Endodermal cell (in vitro differentiated cells): ENCODE measurements around the gene RNF225. TPM values are rescaled to one million over a fixed set of nuclear protein-coding genes. Genes with fewer than 3 reads are reported as not detected.
"Not testable (repeated sequence)": the region's sequence is repeated elsewhere in the genome, so short reads cannot be mapped to it uniquely, and the experiment has no call there.

Experiments used
- DNase-seq: peaks from one replicate; pipeline ENCODE4 v3.0.0-alpha.2; 2017
- H3K27ac ChIP-seq: 2 replicates; pipeline ENCODE4 v1.5.1; 2013; ENCODE audit warnings: mild to moderate bottlenecking, low read depth, low read length, moderate library complexity
- H3K27me3 ChIP-seq: 2 replicates; pipeline ENCODE4 v1.6.1; 2013; ENCODE audit warnings: mild to moderate bottlenecking, low read length, moderate library complexity; ENCODE audit not compliant: insufficient read depth, control insufficient read depth, poor library complexity, severe bottlenecking
- H3K36me3 ChIP-seq: 2 replicates; pipeline ENCODE4 v1.7.0; 2013; ENCODE audit warnings: mild to moderate bottlenecking, low read length, moderate library complexity; ENCODE audit not compliant: control insufficient read depth, insufficient read depth
- H3K4me1 ChIP-seq: one replicate; pipeline ENCODE4 v1.7.0; 2013; ENCODE audit warnings: low read length; ENCODE audit not compliant: control insufficient read depth, insufficient read depth
- H3K4me3 ChIP-seq: 2 replicates; pipeline ENCODE4 v1.5.1; 2013; ENCODE audit warnings: mild to moderate bottlenecking, low read length, moderate library complexity
- H3K9ac ChIP-seq: 2 replicates; pipeline ENCODE4 v1.6.1; 2013; ENCODE audit warnings: mild to moderate bottlenecking, low read length, moderate library complexity; ENCODE audit not compliant: poor library complexity, severe bottlenecking; ENCODE audit errors: extremely low read depth
- H3K9me3 ChIP-seq: 2 replicates; pipeline ENCODE4 v1.6.1; 2013; ENCODE audit warnings: mild to moderate bottlenecking, low read length, moderate library complexity; ENCODE audit not compliant: control insufficient read depth
- H3K27ac Mint-ChIP-seq: 2 replicates; pipeline ENCODE4 v1.8.0; 2020; ENCODE audit warnings: mixed read lengths
- H3K27me3 Mint-ChIP-seq: 2 replicates; pipeline ENCODE4 v1.8.0; 2021; ENCODE audit warnings: mild to moderate bottlenecking, mixed read lengths; ENCODE audit not compliant: insufficient read depth
- H3K36me3 Mint-ChIP-seq: 2 replicates; pipeline ENCODE4 v1.8.0; 2020; ENCODE audit warnings: low read depth, mixed read lengths
- H3K4me1 Mint-ChIP-seq: 2 replicates; pipeline ENCODE4 v1.8.0; 2020; ENCODE audit warnings: mixed read lengths
- H3K4me3 Mint-ChIP-seq: 2 replicates; pipeline ENCODE4 v1.8.0; 2020; ENCODE audit warnings: mild to moderate bottlenecking, moderate library complexity, mixed read lengths
- H3K9me3 Mint-ChIP-seq: 2 replicates; pipeline ENCODE4 v1.8.0; 2020; ENCODE audit warnings: mild to moderate bottlenecking, mixed read lengths
- CTCF ChIP-seq: fragments of 200-600 bp; sonication (generic); conservative IDR thresholded peaks from 2 replicates; pipeline ENCODE4 v1.5.0; 2021; ENCODE audit warnings: antibody characterized with exemption, mild to moderate bottlenecking
- WGBS, 2 experiments: methylation state at CpG; one replicate each; pipeline versions ENCODE4 v1.1.5 to v1.1.7; 2013; ENCODE audit warnings: missing lambda C conversion rate in 2 of 2, mixed read lengths in 1 of 2; ENCODE audit not compliant: insufficient coverage in 1 of 2, insufficient read length in 1 of 2; 5-methylcytosine and 5-hydroxymethylcytosine counted together
- long read RNA-seq, 4 experiments: library from polyadenylated mRNA in 2 of 4; library from RNA in 1 of 4; library from capped mRNA in 1 of 4; stranded (forward) in 3 of 4; unstranded in 1 of 4; transcript quantifications; one replicate each; pipeline ENCODE4 v2.0.0, GENCODE V29; 2020 to 2021; ENCODE audit warnings: inconsistent platforms in 1 of 4
- polyA plus RNA-seq, 2 experiments: library from polyadenylated mRNA; stranded (reverse); fragments of 50-300 nt; gene quantifications; one replicate each; pipeline ENCODE4 v1.2.3, GENCODE V29; 2013
- total RNA-seq, 2 donors: library from RNA; stranded (reverse); fragmentation: NEBNext Ultra II Directional in 1 of 2; extraction: Animal tissue kit (Norgen Biotek cat#: 25700) in 1 of 2; gene quantifications; 2 replicates in 1 of 2; 3 replicates in 1 of 2; pipeline ENCODE4 v1.2.1, GENCODE V29; 2021

The RNF225 gene
- under 1 TPM; 0.82 to 0.92 TPM for total RNA-seq
- not detected for polyA plus RNA-seq (2013, experiment 1 of 2)
- not detected for polyA plus RNA-seq (2013, experiment 2 of 2)
- long read RNA-seq, experiment 1, result 0 reads
- long read RNA-seq, experiment 2, result 0 reads
- long read RNA-seq, experiment 3, result 0 reads
- long read RNA-seq, experiment 4, result 0 reads

GRCh38 chr19:58395220-58395978 is at the start of gene RNF225:
Gene RNF225 (plus strand): TSS chr19:58395656. CDS start chr19:58396090, 434 bp downstream.
- H3K4me3 ChIP-seq, result no peak within 1 kb of the TSS
- H3K9ac ChIP-seq, result no peak within 1 kb of the TSS
- peaks cover 46% of the 10 kb centered on the region for H3K36me3 ChIP-seq
- Mint-ChIP-seq H3K9me3 (no peaks in the 10 kb centered on the region), H3K4me3 (peak within 1 kb of the TSS; percentile 40), H3K4me1 (peaks cover 8% of the 10 kb centered on the region), H3K36me3 (peaks cover 36% of the 10 kb centered on the region), H3K27ac (no peak within 1 kb of the TSS), H3K27me3 (peaks cover 52% of the 10 kb centered on the region)
- no peaks in the 10 kb centered on the region for H3K27me3 ChIP-seq
- 70% methylated on average over 18 to 21 of the region's 21 CpGs for WGBS, 2 experiments
- H3K27ac ChIP-seq, result no peak within 1 kb of the TSS
- TF ChIP-seq CTCF, result no peak
- H3K9me3 ChIP-seq, result no peaks in the 10 kb centered on the region
- H3K4me1 ChIP-seq, result peaks cover 6% of the 10 kb centered on the region
- DNase-seq, result peak; percentile 87

GRCh38 chr19:58346961-58347929 is 48.2 kb upstream of the RNF225 start:
- Histone ChIP-seq H3K4me1 (no peaks in the 10 kb centered on the region), H3K9ac (peak overlapping the region; percentile 38), H3K9me3 (no peaks in the 10 kb centered on the region), H3K27ac (no peak overlapping the region), H3K27me3 (peaks cover 9% of the 10 kb centered on the region), H3K4me3 (peak overlapping the region; percentile 81), H3K36me3 (no peaks in the 10 kb centered on the region)
- Mint-ChIP-seq H3K4me1 (no peaks in the 10 kb centered on the region), H3K36me3 (no peaks in the 10 kb centered on the region), H3K9me3 (no peaks in the 10 kb centered on the region), H3K27ac (no peak overlapping the region), H3K27me3 (peaks cover 63% of the 10 kb centered on the region), H3K4me3 (peak overlapping the region; percentile 76)
- WGBS, 2 experiments, result 2% methylated on average over 16 to 82 of the region's 82 CpGs
- peak; percentile 94 for DNase-seq
- TF ChIP-seq CTCF, result no peak

- WGBS, 2 experiments, result 10 to 19% methylated on average over 10 to 12 of the region's 12 CpGs
- H3K4me1 Mint-ChIP-seq, H3K9me3 ChIP-seq, H3K27ac ChIP-seq, H3K27me3 ChIP-seq, H3K36me3 ChIP-seq, H3K4me1 ChIP-seq, H3K36me3 Mint-ChIP-seq, H3K9ac ChIP-seq, H3K9me3 Mint-ChIP-seq, H3K27ac Mint-ChIP-seq: not testable (repeated sequence)
- peak overlapping the region; percentile 76 for H3K4me3 Mint-ChIP-seq
- peak; percentile 46 for DNase-seq
- peak overlapping the region; percentile 81 for H3K4me3 ChIP-seq
- H3K27me3 Mint-ChIP-seq, result peaks cover 65% of the 10 kb centered on the region
Observed at GRCh38 chr19:58348080-58348479, 47.4 kb upstream of the RNF225 start.
